ENCODE measurements around the gene GTPBP4.

Gene GTPBP4

DNA sequence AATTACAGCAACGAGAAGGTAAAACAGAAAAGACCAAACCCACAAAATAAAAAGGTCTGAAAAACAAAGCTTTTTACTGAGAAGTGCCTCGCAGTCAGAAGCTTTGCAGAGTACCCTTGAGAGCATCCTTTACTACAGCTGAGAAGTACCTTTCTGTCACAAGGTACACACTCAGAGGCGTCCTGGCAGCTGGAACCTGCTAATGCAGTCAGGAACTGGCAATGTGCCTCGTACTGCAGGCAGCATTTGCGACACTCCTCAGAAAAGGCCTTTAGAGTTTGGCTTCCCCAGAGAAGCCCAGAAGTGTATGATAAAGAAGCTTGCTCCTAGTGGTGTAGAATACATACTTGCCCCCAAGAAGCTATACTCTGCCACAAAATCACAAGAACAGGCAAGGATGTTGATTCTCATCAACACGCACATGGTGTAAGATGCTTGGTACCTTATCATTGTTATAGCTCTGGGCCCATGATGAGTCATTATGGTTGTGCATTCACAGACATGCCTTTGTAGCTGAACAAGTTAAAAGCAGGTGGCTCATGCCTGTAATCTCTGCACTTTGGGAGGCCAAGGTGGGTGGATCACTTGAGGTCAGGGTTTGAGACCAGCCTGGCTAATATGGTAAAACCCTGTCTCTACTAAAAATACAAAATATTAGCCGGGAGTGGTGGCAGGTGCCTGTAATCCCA is 2.0 kb upstream of the GTPBP4 start:
- no peak for FAIRE-seq
- no peak for DNase-seq (ENCODE audit: insufficient read length, low spot score)
- no peak for TF ChIP-seq POLR2A (IDR thresholded peaks at IDR 0.05; ENCODE audit: low read depth, low read length)
- TF ChIP-seq TAF1 (IDR thresholded peaks at IDR 0.05; ENCODE audit: low read depth, low read length): no peak
- TF ChIP-seq SPI1 (IDR thresholded peaks at IDR 0.05; ENCODE audit: low read depth, low read length): no peak
- TF ChIP-seq POU2F2 (IDR thresholded peaks at IDR 0.05; ENCODE audit: low read depth, low read length): no peak
- no peak for TF ChIP-seq PAX5 (IDR thresholded peaks at IDR 0.05; ENCODE audit: insufficient read depth, low read length, severe bottlenecking)
- no peak for TF ChIP-seq POLR2AphosphoS5 (IDR thresholded peaks at IDR 0.05; ENCODE audit: low read depth, low read length)

DNA sequence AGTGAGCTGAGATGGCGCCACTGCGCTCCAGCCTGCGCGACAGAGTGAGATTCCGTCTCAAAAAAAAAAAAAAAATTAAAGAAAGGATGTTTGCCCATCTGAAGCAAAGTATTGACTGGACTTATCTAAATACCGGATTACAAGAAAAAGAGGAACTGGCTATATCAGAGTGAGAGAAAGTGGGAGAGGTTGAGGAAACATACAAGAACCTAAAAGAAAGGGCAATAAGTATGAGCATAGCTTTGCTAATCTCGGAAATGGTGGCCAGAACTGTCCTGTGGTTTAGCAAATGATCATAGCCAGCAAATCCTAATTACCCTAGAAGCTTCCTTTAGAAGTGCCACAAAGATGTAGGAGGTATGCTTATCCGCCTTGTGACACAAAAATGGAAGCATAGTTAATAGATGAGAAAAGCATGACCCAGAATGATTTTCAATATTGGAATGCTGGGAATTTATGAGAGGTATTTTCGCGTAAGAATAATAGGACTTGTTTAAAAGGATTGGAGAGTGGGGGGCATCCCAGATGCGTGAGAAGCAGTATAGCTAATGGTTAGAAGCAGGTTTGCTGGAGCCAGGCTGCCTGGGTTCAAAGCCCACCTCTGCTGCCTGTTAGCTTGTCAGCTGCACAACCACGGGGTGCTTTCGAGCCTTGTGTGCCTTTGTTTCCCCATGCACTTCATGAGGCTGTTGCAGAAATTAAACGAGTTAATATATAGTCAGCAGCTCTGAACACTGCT is 1.2 kb upstream of the GTPBP4 start:
- TF ChIP-seq PAX5 (IDR thresholded peaks at IDR 0.05; ENCODE audit: insufficient read depth, low read length, severe bottlenecking): no peak
- peak; percentile 91 for TF ChIP-seq SPI1 (IDR thresholded peaks at IDR 0.05; ENCODE audit: low read depth, low read length)
- no peak for DNase-seq (ENCODE audit: insufficient read length, low spot score)
- no peak for FAIRE-seq

DNA sequence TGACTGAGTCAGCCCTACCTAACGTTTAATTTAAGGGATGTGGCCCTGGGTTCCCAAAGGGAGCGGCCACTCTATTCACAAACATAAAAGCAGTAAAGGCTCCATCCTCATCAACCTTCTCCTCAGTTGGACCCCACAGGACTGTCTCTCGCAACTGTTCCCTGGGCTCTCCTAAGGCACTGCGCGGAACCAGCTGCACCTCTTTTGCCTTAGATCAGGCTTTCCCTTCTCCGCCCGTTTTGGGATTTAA is 689 bp upstream of the GTPBP4 start:
- DNase-seq (ENCODE audit: insufficient read length, low spot score): no peak
- TF ChIP-seq TAF1 (IDR thresholded peaks at IDR 0.05; ENCODE audit: low read depth, low read length) (no peak), POU2F2 (IDR thresholded peaks at IDR 0.05; ENCODE audit: low read depth, low read length) (no peak), SPI1 (IDR thresholded peaks at IDR 0.05; ENCODE audit: low read depth, low read length) (no peak), POLR2AphosphoS5 (IDR thresholded peaks at IDR 0.05; ENCODE audit: low read depth, low read length) (no peak), POLR2A (IDR thresholded peaks at IDR 0.05; ENCODE audit: low read depth, low read length) (no peak)
- FAIRE-seq: no peak

- no peak for FAIRE-seq
- TF ChIP-seq PAX5 (IDR thresholded peaks at IDR 0.05; ENCODE audit: insufficient read depth, low read length, severe bottlenecking) (no peak), POU2F2 (IDR thresholded peaks at IDR 0.05; ENCODE audit: low read depth, low read length) (no peak), TAF1 (IDR thresholded peaks at IDR 0.05; ENCODE audit: low read depth, low read length) (no peak), SPI1 (IDR thresholded peaks at IDR 0.05; ENCODE audit: low read depth, low read length) (no peak), POLR2A (IDR thresholded peaks at IDR 0.05; ENCODE audit: low read depth, low read length) (no peak), POLR2AphosphoS5 (IDR thresholded peaks at IDR 0.05; ENCODE audit: low read depth, low read length) (no peak)
- DNase-seq (ENCODE audit: insufficient read length, low spot score): no peak
Measured at GRCh38 chr10:988667-989545, 672 bp downstream of the GTPBP4 start.

DNA sequence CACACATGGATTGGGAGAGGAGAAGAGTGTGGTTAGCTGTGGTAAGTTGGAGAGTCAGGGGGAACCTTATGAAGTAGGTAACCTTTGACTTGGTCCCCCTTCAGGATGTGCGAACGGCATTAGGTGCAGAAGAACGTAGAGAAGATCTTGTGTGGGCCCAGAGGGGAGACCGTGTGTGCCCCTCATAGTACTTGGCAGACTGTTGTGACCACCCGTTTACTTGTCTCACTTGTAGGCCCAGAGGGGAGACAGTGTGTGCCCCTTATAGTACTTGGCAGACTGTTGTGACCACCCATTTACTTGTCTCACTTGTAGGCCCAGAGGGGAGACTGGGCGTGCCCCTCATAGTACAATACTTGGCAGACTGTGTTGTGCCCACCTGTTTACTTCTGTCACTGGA is 2.6 kb downstream of the GTPBP4 start:
- FAIRE-seq: no peak
- no peak for DNase-seq (ENCODE audit: insufficient read length, low spot score)
- no peak for TF ChIP-seq PAX5 (IDR thresholded peaks at IDR 0.05; ENCODE audit: insufficient read depth, low read length, severe bottlenecking)
- no peak for TF ChIP-seq POU2F2 (IDR thresholded peaks at IDR 0.05; ENCODE audit: low read depth, low read length)
- TF ChIP-seq SPI1 (IDR thresholded peaks at IDR 0.05; ENCODE audit: low read depth, low read length): no peak
- TF ChIP-seq TAF1 (IDR thresholded peaks at IDR 0.05; ENCODE audit: low read depth, low read length): no peak
- TF ChIP-seq POLR2A (IDR thresholded peaks at IDR 0.05; ENCODE audit: low read depth, low read length): no peak
- TF ChIP-seq POLR2AphosphoS5 (IDR thresholded peaks at IDR 0.05; ENCODE audit: low read depth, low read length): no peak

DNA sequence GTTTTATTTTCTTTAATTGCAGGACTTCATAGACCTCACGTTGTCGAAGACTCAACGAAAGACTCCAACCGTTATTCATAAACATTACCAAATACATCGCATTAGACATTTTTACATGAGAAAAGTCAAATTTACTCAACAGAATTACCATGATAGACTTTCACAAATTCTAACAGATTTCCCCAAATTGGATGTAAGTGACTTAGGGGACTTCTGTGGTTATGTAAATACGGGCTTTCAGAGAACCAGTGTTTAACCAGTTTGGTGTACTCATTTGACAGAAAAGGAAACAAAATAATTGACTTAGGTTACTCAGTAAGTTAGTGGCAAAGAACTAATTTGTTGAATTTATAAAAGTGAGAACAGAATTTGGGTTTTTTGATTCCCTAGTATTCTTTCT is 4.2 kb downstream of the GTPBP4 start:
- TF ChIP-seq TAF1 (IDR thresholded peaks at IDR 0.05; ENCODE audit: low read depth, low read length) (no peak), POU2F2 (IDR thresholded peaks at IDR 0.05; ENCODE audit: low read depth, low read length) (no peak), SPI1 (IDR thresholded peaks at IDR 0.05; ENCODE audit: low read depth, low read length) (no peak), POLR2A (IDR thresholded peaks at IDR 0.05; ENCODE audit: low read depth, low read length) (no peak), POLR2AphosphoS5 (IDR thresholded peaks at IDR 0.05; ENCODE audit: low read depth, low read length) (no peak), PAX5 (IDR thresholded peaks at IDR 0.05; ENCODE audit: insufficient read depth, low read length, severe bottlenecking) (no peak)
- FAIRE-seq: no peak
- DNase-seq (ENCODE audit: insufficient read length, low spot score): no peak

GRCh38 chr10:992871-993270 is 4.6 kb downstream of the GTPBP4 start:
- FAIRE-seq (no peak), DNase-seq (ENCODE audit: insufficient read length, low spot score) (no peak)
- TF ChIP-seq POLR2AphosphoS5 (IDR thresholded peaks at IDR 0.05; ENCODE audit: low read depth, low read length): no peak
- no peak; the same call in 1 of the 2 replicates for TF ChIP-seq POLR2A (IDR thresholded peaks at IDR 0.05; ENCODE audit: low read depth, low read length)
- TF ChIP-seq POU2F2 (IDR thresholded peaks at IDR 0.05; ENCODE audit: low read depth, low read length): no peak
- no peak for TF ChIP-seq TAF1 (IDR thresholded peaks at IDR 0.05; ENCODE audit: low read depth, low read length)
- TF ChIP-seq PAX5 (IDR thresholded peaks at IDR 0.05; ENCODE audit: insufficient read depth, low read length, severe bottlenecking): no peak
- no peak for TF ChIP-seq SPI1 (IDR thresholded peaks at IDR 0.05; ENCODE audit: low read depth, low read length)

DNA sequence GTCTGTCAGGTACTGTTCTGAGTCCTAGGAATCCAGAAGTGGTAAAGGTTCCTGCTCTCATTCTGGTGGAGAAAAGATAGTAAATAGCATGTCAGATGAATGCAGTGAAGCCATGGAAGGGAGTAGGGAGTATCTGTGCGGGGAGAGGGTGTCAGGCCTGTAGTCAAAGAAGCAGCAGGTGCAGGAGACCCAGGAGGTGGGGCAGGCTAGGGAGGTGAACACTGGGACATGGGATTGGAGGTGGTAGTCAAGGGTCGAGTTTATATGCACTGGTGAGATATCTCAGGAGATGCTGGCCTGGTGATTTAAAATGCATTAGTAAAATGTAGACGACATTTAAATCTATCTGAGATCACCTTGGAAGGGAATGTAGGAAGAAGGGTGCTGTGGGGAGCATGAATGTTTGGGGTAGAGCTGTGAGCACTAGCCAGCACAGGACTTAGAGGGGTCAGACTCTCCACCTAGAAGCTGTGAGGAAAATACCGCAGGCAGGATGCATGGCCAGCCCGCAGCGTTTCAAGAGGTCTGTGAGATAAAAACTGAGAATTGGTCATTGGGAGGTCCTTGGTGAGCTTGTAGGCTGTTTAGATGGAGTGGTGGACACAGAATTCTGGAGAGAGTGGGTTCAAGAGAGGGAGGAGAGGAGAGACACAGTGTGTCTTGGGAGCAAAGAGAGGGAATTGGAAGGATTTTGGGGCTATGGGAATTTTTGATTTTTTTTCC is 6.8 kb downstream of the GTPBP4 start:
- no peak for FAIRE-seq
- TF ChIP-seq POU2F2 (IDR thresholded peaks at IDR 0.05; ENCODE audit: low read depth, low read length) (no peak), TAF1 (IDR thresholded peaks at IDR 0.05; ENCODE audit: low read depth, low read length) (no peak), POLR2A (IDR thresholded peaks at IDR 0.05; ENCODE audit: low read depth, low read length) (peak; percentile 42; the same call in 1 of the 2 replicates), POLR2AphosphoS5 (IDR thresholded peaks at IDR 0.05; ENCODE audit: low read depth, low read length) (0 out of 2 replicates have a peak, but pooled peaks have one; percentile 19)

GRCh38 chr10:995559-995926 is 7.3 kb downstream of the GTPBP4 start:
- FAIRE-seq: no peak
- DNase-seq (ENCODE audit: insufficient read length, low spot score): no peak
- TF ChIP-seq SPI1 (IDR thresholded peaks at IDR 0.05; ENCODE audit: low read depth, low read length) (no peak), POLR2AphosphoS5 (IDR thresholded peaks at IDR 0.05; ENCODE audit: low read depth, low read length) (peak; percentile 30; the same call in 1 of the 2 replicates)

More for the DNA sequence above, 6.8 kb downstream of the GTPBP4 start:
- no peak for DNase-seq (ENCODE audit: insufficient read length, low spot score)
